T47D (cell line): ENCODE results near the gene ADAT3.

Experiments
- DNase-seq, 2 experiments: peaks; one replicate each; pipeline versions ENCODE4 v3.0.0 to v3.0.0-alpha.2; 2011 to 2012; ENCODE audit warnings: low read depth in 1 of 2, low spot score in 1 of 2
- JUND ChIP-seq: IDR thresholded peaks from 2 replicates; pipeline ENCODE4 v1.6.1; 2012; ENCODE audit warnings: low read depth
- in situ Hi-C: cut with HindIII; loops from 2 replicates; pipeline ENCODE4 v1.10.0; 2016; ENCODE audit warnings: low sequenced_read_pairs, low pct_unique_long_range_greater_than_20kb

ADAT3 gene

GRCh38 chr19:1959928-1960589 is 54.9 kb downstream of the ADAT3 start:
- no peak for DNase-seq
- in situ Hi-C loops: no loop called here
- no peak for TF ChIP-seq JUND

- in situ Hi-C loops: no loop called here
- no peak for DNase-seq
- TF ChIP-seq JUND: no peak
Measured at GRCh38 chr19:1961000-1961883, 56.0 kb downstream of the ADAT3 start.

GRCh38 chr19:1962674-1963073 is 57.5 kb downstream of the ADAT3 start:
- DNase-seq: no peak
- in situ Hi-C loops: no loop called here
- no peak for TF ChIP-seq JUND
